SU-DHL-6 (cell line): Measurements from ENCODE around the gene CDK11B.
"Not testable (repeated sequence)": the region's sequence is repeated elsewhere in the genome, so short reads cannot be mapped to it uniquely, and the experiment has no call there.

ENCODE experiments used
- H2AFZ ChIP-seq: fragments of 200-600 bp; sonication (generic); 2 replicates; pipeline ENCODE4 v1.6.1; 2014; ENCODE audit warnings: low read depth, mild to moderate bottlenecking, moderate library complexity, mixed read lengths, antibody characterized with exemption, low read length; ENCODE audit not compliant: severe bottlenecking
- H3F3A ChIP-seq: fragments of 200-600 bp; shearing (Covaris generic); 2 replicates; pipeline ENCODE4 v1.6.0; 2016; ENCODE audit warnings: antibody characterized with exemption, mild to moderate bottlenecking; ENCODE audit not compliant: insufficient read depth
- H3K27ac ChIP-seq: fragments of 200-600 bp; sonication (generic); 2 replicates; pipeline ENCODE4 v1.5.1; 2016; ENCODE audit warnings: low read depth, mild to moderate bottlenecking, low read length, moderate library complexity, mixed read lengths
- H3K27me3 ChIP-seq: fragments of 200-600 bp; sonication (generic), shearing (Covaris generic); 2 replicates; pipeline ENCODE4 v1.6.0; 2014; ENCODE audit warnings: mild to moderate bottlenecking, low read length
- H3K36me3 ChIP-seq: fragments of 200-600 bp; sonication (generic); 2 replicates; pipeline ENCODE4 v1.6.1; 2014; ENCODE audit warnings: mild to moderate bottlenecking, low read length, mixed read lengths
- H3K4me2 ChIP-seq: fragments of 300-600, 200-600 bp; shearing (Covaris generic), sonication (generic); 2 replicates; pipeline ENCODE4 v1.6.0; 2014; ENCODE audit warnings: low read length, low read depth, mild to moderate bottlenecking; ENCODE audit not compliant: poor library complexity, severe bottlenecking
- H3K4me3 ChIP-seq: fragments of 200-600 bp; sonication (generic); 2 replicates; pipeline ENCODE4 v1.5.1; 2014; ENCODE audit warnings: antibody characterized with exemption, low read length, mild to moderate bottlenecking, mixed read lengths; ENCODE audit not compliant: insufficient read depth, poor library complexity, severe bottlenecking
- H3K79me2 ChIP-seq: fragments of 200-600 bp; sonication (generic); 2 replicates; pipeline ENCODE4 v1.6.1; 2014; ENCODE audit warnings: mild to moderate bottlenecking, low read length, moderate library complexity; ENCODE audit not compliant: insufficient read depth
- H3K9ac ChIP-seq: fragments of 200-600 bp; sonication (generic); 2 replicates; pipeline ENCODE4 v1.7.0; 2014; ENCODE audit warnings: mild to moderate bottlenecking, low read length
- H3K9me2 ChIP-seq: fragments of 200-600 bp; sonication (generic); replicated peaks from 2 replicates; pipeline ENCODE4 v1.6.1; 2014; ENCODE audit warnings: low read length; ENCODE audit not compliant: insufficient read depth
- H3K9me3 ChIP-seq: fragments of 200-600 bp; sonication (generic); 2 replicates; pipeline ENCODE4 v1.6.1; 2014; ENCODE audit warnings: low read length, mixed read lengths; ENCODE audit not compliant: insufficient read depth
- H4K20me1 ChIP-seq: fragments of 200-600 bp; sonication (generic); 2 replicates; pipeline ENCODE4 v1.6.1; 2014; ENCODE audit warnings: low read depth, mild to moderate bottlenecking, antibody characterized with exemption, low read length, moderate library complexity, mixed read lengths
- EZH2phosphoT487 ChIP-seq: fragments of 200-600 bp; sonication (generic), shearing (Covaris generic); conservative IDR thresholded peaks from 2 replicates; pipeline ENCODE4 v1.6.1; 2018; ENCODE audit warnings: mild to moderate bottlenecking, antibody characterized with exemption, low read length, moderate library complexity, mixed read lengths
- TF ChIP-seq, protein P1 (sequence below): fragments of 200-600 bp; sonication (generic); IDR thresholded peaks from one replicate; pipeline ENCODE4 v1.5.1; 2017; ENCODE audit warnings: antibody characterized with exemption, mild to moderate bottlenecking, low read length, moderate library complexity; ENCODE audit not compliant: insufficient read depth, poor library complexity, severe bottlenecking

CDK11B gene

GRCh38 chr1:1703796-1704195 is 45.0 kb upstream of the CDK11B start:
- no peaks in the 10 kb centered on the region for H3K79me2 ChIP-seq

DNA sequence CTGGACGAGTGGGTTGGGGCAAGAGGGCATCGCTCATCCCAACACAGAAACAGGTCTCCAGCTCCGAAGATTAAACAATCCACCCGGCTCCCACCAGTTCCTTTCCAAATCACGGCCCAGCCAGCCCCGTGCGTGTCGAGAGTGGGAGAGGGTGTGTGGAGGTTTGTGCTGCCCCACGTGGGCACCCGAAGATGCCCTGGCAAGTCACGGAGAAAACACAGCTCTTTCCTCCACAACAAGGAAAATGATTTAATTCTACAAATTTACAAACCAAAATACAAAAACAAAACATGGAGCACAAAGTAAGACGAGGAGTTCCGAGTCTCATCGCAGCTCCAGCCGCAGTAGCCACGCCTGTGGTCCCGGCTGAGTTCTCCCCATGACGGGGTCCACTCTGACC is 43.7 kb upstream of the CDK11B start:
- not testable (repeated sequence) for H3K9ac ChIP-seq, H3K4me2 ChIP-seq, H3K79me2 ChIP-seq, H3K27ac ChIP-seq, H2AFZ ChIP-seq, H3F3A ChIP-seq, H3K9me2 ChIP-seq, H3K36me3 ChIP-seq, H3K27me3 ChIP-seq, H3K4me3 ChIP-seq, H4K20me1 ChIP-seq, H3K9me3 ChIP-seq

More at GRCh38 chr1:1703796-1704195, 45.0 kb upstream of the CDK11B start:
- Histone ChIP-seq H3K27ac (no peak overlapping the region), H3K9ac (no peak overlapping the region), H3K9me3 (no peaks in the 10 kb centered on the region), H2AFZ (no peak overlapping the region), H3K27me3 (no peaks in the 10 kb centered on the region), H3K4me3 (no peak overlapping the region), H3K36me3 (no peaks in the 10 kb centered on the region), H3K4me2 (no peak overlapping the region), H4K20me1 (no peaks in the 10 kb centered on the region), H3F3A (no peaks in the 10 kb centered on the region), H3K9me2 (no peaks in the 10 kb centered on the region)
- no peak for TF ChIP-seq EZH2phosphoT487
- TF ChIP-seq, protein P1, sequence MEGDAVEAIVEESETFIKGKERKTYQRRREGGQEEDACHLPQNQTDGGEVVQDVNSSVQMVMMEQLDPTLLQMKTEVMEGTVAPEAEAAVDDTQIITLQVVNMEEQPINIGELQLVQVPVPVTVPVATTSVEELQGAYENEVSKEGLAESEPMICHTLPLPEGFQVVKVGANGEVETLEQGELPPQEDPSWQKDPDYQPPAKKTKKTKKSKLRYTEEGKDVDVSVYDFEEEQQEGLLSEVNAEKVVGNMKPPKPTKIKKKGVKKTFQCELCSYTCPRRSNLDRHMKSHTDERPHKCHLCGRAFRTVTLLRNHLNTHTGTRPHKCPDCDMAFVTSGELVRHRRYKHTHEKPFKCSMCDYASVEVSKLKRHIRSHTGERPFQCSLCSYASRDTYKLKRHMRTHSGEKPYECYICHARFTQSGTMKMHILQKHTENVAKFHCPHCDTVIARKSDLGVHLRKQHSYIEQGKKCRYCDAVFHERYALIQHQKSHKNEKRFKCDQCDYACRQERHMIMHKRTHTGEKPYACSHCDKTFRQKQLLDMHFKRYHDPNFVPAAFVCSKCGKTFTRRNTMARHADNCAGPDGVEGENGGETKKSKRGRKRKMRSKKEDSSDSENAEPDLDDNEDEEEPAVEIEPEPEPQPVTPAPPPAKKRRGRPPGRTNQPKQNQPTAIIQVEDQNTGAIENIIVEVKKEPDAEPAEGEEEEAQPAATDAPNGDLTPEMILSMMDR, result no peak

GRCh38 chr1:1700557-1700956 is 41.8 kb upstream of the CDK11B start:
- H3K27ac ChIP-seq, H3K36me3 ChIP-seq, H3F3A ChIP-seq, H3K27me3 ChIP-seq, H3K4me2 ChIP-seq, H3K9me2 ChIP-seq, H3K4me3 ChIP-seq, H2AFZ ChIP-seq, H3K9ac ChIP-seq, H4K20me1 ChIP-seq, H3K9me3 ChIP-seq, H3K79me2 ChIP-seq: not testable (repeated sequence)

DNA sequence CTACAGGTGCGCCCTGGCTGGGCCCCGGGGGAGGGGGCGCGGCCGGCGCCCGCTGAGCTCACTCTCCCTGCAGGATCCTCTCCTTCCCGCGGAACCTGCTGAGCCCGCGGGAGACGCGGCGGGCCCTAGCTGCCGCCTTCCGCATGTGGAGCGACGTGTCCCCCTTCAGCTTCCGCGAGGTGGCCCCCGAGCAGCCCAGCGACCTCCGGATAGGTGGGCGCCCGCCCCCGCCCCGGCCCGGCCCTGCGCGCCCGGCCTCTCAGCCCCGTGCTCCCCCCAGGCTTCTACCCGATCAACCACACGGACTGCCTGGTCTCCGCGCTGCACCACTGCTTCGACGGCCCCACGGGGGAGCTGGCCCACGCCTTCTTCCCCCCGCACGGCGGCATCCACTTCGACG is 41.3 kb upstream of the CDK11B start:
- H2AFZ ChIP-seq, H3K27ac ChIP-seq, H4K20me1 ChIP-seq, H3F3A ChIP-seq, H3K4me3 ChIP-seq, H3K9me3 ChIP-seq, H3K4me2 ChIP-seq, H3K9ac ChIP-seq, H3K79me2 ChIP-seq, H3K27me3 ChIP-seq, H3K36me3 ChIP-seq, H3K9me2 ChIP-seq: not testable (repeated sequence)

DNA sequence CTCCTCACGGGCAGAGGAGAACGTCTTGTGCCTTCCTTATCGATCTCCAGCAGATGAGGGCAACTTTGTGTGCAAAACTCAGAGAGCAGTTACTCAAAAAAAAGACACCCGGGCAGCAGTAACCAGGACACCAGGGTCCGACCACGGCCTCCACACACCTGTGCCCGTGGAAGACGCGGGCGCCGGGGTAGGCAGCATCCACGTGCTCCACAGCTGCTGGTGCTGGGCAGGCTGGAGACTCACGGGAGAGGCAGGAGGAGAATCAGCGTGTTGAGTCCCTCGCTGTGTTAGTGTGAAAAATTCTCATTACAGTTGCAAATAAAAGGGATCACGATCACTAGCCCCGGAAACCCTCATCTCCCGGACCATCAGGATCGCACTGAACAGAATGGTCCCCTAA is 40.3 kb upstream of the CDK11B start:
- H3K27me3 ChIP-seq, H3K9ac ChIP-seq, H4K20me1 ChIP-seq, H3K9me2 ChIP-seq, H3K27ac ChIP-seq, H3K9me3 ChIP-seq, H3K79me2 ChIP-seq, H3K4me2 ChIP-seq, H3K36me3 ChIP-seq, H3K4me3 ChIP-seq, H3F3A ChIP-seq, H2AFZ ChIP-seq: not testable (repeated sequence)

GRCh38 chr1:1697358-1698183 is 38.8 kb upstream of the CDK11B start:
- not testable (repeated sequence) for H4K20me1 ChIP-seq, H3F3A ChIP-seq, H3K27me3 ChIP-seq, H3K4me2 ChIP-seq, H3K9me2 ChIP-seq, H3K27ac ChIP-seq, H3K9me3 ChIP-seq, H3K4me3 ChIP-seq, H2AFZ ChIP-seq, H3K9ac ChIP-seq, H3K36me3 ChIP-seq, H3K79me2 ChIP-seq

DNA sequence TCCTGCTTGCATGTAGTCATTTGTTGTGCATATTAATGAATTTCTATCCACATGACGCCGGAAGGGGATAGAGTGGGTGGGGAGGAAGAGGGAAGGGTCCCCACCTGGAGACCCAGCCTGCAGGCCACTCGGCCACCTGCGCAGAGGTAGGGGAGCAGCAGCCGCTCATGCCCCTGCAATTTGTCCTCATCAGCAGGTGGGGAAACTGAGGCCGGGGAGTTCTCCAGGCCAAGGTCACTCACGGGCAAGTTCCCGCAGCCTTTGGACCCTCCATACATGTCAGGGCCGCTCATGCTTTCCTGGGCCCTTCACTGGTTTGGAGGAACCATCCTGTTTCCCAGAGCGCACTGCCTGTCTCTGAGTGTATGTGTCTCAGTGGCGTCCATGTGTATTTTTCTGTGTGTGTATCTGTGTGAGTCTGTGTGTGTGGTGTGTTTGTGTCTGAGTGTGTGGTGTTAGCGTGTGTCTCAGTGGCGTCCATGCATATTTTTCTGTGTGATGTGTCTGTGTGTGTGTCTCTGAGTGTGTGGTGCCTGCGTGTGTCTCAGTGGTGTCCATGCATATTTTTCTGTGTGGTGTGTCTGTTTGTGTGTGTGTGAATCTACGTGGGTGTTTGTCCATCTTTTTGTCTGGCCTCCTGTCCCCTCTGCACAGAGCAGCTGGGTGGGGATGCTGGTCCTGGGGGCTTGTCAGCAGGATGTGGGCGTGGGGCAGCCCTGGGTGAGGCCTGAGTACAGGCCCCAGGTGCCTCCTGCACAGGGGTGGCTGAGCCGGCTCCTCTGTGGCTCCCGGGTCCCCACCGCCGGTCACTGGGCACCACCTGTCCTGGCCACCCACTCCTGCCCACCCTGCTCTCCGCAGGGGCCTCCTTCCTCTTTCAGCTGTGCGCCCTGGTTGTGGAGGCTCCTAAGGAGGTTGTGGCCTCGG is 37.9 kb upstream of the CDK11B start:
- not testable (repeated sequence) for H3K79me2 ChIP-seq, H2AFZ ChIP-seq, H3K36me3 ChIP-seq, H3K9me3 ChIP-seq, H3K4me3 ChIP-seq, H3K27ac ChIP-seq, H3K27me3 ChIP-seq, H3K9me2 ChIP-seq, H3F3A ChIP-seq, H3K9ac ChIP-seq, H4K20me1 ChIP-seq, H3K4me2 ChIP-seq
